ENCODE measurements around the gene FGF1.

Gene FGF1

GRCh38 chr5:142589720-142590119, 96.2 kb downstream of the FGF1 start:
- DNase-seq (ENCODE audit: insufficient read length, low spot score) (no peak), FAIRE-seq (no peak)

- FAIRE-seq = peak; percentile 67
- no peak for DNase-seq (ENCODE audit: insufficient read length, low spot score)
These were observed 98.4 kb downstream of the FGF1 start for GRCh38 chr5:142587354-142587965.

GRCh38 chr5:142586552-142586951, 99.3 kb downstream of the FGF1 start:
- DNase-seq (ENCODE audit: insufficient read length, low spot score) = no peak
- FAIRE-seq = no peak

GRCh38 chr5:142585451-142585850, 100.4 kb downstream of the FGF1 start:
- no peak for DNase-seq (ENCODE audit: insufficient read length, low spot score)
- no peak for FAIRE-seq

- FAIRE-seq = no peak
- no peak for DNase-seq (ENCODE audit: insufficient read length, low spot score)
These were observed 101.0 kb downstream of the FGF1 start for GRCh38 chr5:142584891-142585290.

GRCh38 chr5:142578161-142578830, 107.6 kb downstream of the FGF1 start:
- DNase-seq (ENCODE audit: insufficient read length, low spot score) (no peak), FAIRE-seq (no peak)

- DNase-seq (ENCODE audit: insufficient read length, low spot score) = no peak
- FAIRE-seq = no peak
These were observed 109.1 kb downstream of the FGF1 start for GRCh38 chr5:142576804-142577203.

- FAIRE-seq = no peak
- no peak for DNase-seq (ENCODE audit: insufficient read length, low spot score)
These were observed 109.6 kb downstream of the FGF1 start for GRCh38 chr5:142576303-142576702.

- FAIRE-seq = no peak
These were observed 113.9 kb downstream of the FGF1 start for GRCh38 chr5:142572006-142572405.

GRCh38 chr5:142571371-142571770, 114.5 kb downstream of the FGF1 start:
- DNase-seq (ENCODE audit: insufficient read length, low spot score) (no peak), FAIRE-seq (no peak)

More at GRCh38 chr5:142572006-142572405, 113.9 kb downstream of the FGF1 start:
- DNase-seq (ENCODE audit: insufficient read length, low spot score) = no peak

- FAIRE-seq (no peak), DNase-seq (ENCODE audit: insufficient read length, low spot score) (no peak)
These were observed 116.0 kb downstream of the FGF1 start for GRCh38 chr5:142569905-142570304.

GRCh38 chr5:142568996-142569335, 116.9 kb downstream of the FGF1 start:
- FAIRE-seq (no peak), DNase-seq (ENCODE audit: insufficient read length, low spot score) (no peak)

- no peak for DNase-seq (ENCODE audit: insufficient read length, low spot score)
- no peak for FAIRE-seq
These were observed 117.5 kb downstream of the FGF1 start for GRCh38 chr5:142568283-142568995.

GRCh38 chr5:142561486-142562097, 124.3 kb downstream of the FGF1 start:
- DNase-seq (ENCODE audit: insufficient read length, low spot score) (no peak), FAIRE-seq (no peak)

- DNase-seq (ENCODE audit: insufficient read length, low spot score) = no peak
- no peak for FAIRE-seq
These were observed 124.9 kb downstream of the FGF1 start for GRCh38 chr5:142561029-142561428.

GRCh38 chr5:142552107-142552506, 133.8 kb downstream of the FGF1 start:
- no peak for DNase-seq (ENCODE audit: insufficient read length, low spot score)
- no peak for FAIRE-seq

GRCh38 chr5:142551338-142552067, 134.4 kb downstream of the FGF1 start:
- DNase-seq (ENCODE audit: insufficient read length, low spot score) (no peak), FAIRE-seq (no peak)

GRCh38 chr5:142550471-142550870, 135.4 kb downstream of the FGF1 start:
- DNase-seq (ENCODE audit: insufficient read length, low spot score) (no peak), FAIRE-seq (no peak)

- DNase-seq (ENCODE audit: insufficient read length, low spot score) (no peak), FAIRE-seq (no peak)
These were observed 136.1 kb downstream of the FGF1 start for GRCh38 chr5:142549834-142550233.

GRCh38 chr5:142548739-142549275, 137.1 kb downstream of the FGF1 start:
- no peak for FAIRE-seq

More at GRCh38 chr5:142548739-142549275, 137.1 kb downstream of the FGF1 start:
- DNase-seq (ENCODE audit: insufficient read length, low spot score) = peak; percentile 40

All from GM19239 (cell line).